Measurements from ENCODE around the gene ZNF213. TPM values are rescaled to one million over a fixed set of nuclear protein-coding genes. Genes with fewer than 3 reads are reported as not detected.

Gene ZNF213
- total RNA-seq, 6 experiments from 2014 or later = 1.3 to 4.4 (median 1.7) TPM

DNA sequence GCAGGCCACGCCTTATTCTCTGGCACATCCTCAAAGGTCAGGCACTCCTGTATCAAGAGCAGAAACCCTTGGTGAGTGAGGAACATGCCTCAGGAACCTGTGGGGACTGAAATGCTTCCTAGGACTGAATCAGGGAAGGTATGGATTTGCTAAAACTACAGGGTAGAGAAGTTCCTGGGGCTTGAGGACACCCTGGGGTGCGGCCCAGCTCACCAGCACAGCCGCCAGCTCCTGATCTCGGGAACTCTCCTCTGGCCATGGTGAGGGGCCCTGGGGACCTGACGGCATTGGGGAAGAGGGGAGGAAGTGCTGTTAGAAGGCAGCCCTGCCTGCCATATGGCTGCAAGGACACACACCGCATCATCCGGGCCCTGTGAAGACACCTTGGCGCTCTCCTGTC lies 43.3 kb upstream of the ZNF213 start:
- Histone ChIP-seq H3K4me1 (no peaks in the 10 kb centered on the region), H3K36me3 (no peaks in the 10 kb centered on the region), H3K27me3 (no peaks in the 10 kb centered on the region), H3K9me3 (no peaks in the 10 kb centered on the region), H3K4me3 (no peak overlapping the region), H3K27ac (no peak overlapping the region)
- ATAC-seq (no peak), DNase-seq (no peak)
- TF ChIP-seq, protein P1, sequence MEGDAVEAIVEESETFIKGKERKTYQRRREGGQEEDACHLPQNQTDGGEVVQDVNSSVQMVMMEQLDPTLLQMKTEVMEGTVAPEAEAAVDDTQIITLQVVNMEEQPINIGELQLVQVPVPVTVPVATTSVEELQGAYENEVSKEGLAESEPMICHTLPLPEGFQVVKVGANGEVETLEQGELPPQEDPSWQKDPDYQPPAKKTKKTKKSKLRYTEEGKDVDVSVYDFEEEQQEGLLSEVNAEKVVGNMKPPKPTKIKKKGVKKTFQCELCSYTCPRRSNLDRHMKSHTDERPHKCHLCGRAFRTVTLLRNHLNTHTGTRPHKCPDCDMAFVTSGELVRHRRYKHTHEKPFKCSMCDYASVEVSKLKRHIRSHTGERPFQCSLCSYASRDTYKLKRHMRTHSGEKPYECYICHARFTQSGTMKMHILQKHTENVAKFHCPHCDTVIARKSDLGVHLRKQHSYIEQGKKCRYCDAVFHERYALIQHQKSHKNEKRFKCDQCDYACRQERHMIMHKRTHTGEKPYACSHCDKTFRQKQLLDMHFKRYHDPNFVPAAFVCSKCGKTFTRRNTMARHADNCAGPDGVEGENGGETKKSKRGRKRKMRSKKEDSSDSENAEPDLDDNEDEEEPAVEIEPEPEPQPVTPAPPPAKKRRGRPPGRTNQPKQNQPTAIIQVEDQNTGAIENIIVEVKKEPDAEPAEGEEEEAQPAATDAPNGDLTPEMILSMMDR (IDR thresholded peaks at IDR 0.05) = no peak
- TF ChIP-seq POLR2A (IDR thresholded peaks at IDR 0.05) = no peak
- intact Hi-C loops (cut with DNase I) = no loop called here
- 78% methylated on average over 3 of the region's 8 CpGs for WGBS (ENCODE audit: insufficient coverage, low coverage, low lambda C conversion rate, missing lambda C conversion rate)

DNA sequence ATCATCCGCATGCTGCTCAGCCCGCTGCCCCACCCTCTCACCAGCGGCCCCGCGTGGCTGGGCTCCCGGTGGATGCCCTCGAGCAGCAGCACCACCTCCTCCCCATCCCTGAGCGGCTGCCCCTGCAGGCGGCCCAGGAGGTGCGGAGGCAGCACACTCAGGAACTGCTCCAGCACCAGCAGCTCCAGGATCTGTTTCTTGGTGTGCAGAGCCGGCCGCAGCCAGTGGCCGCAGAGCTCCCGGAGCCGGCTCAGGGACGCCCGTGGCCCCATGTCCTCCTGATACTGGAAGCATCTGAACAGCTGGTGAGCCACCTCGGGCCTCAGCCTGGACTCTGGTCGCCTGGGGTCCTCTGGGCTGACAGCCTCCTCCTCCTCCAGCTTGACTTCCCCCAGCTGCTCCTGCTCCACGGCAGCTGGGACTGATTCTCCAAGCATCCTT lies 42.3 kb upstream of the ZNF213 start:
- ATAC-seq (no peak), DNase-seq (no peak)
- no peaks in the 10 kb centered on the region for H3K9me3 ChIP-seq
- intact Hi-C loops (cut with DNase I) = no loop called here
- H3K36me3 ChIP-seq = no peaks in the 10 kb centered on the region
- no CpG with 5 or more reads among the region's 20 CpGs for WGBS (ENCODE audit: insufficient coverage, low coverage, low lambda C conversion rate, missing lambda C conversion rate)
- no peak overlapping the region for H3K4me3 ChIP-seq
- TF ChIP-seq, protein P1 (IDR thresholded peaks at IDR 0.05) = no peak
- TF ChIP-seq POLR2A (IDR thresholded peaks at IDR 0.05) = no peak
- H3K4me1 ChIP-seq = no peaks in the 10 kb centered on the region
- no peak overlapping the region for H3K27ac ChIP-seq
- no peaks in the 10 kb centered on the region for H3K27me3 ChIP-seq

DNA sequence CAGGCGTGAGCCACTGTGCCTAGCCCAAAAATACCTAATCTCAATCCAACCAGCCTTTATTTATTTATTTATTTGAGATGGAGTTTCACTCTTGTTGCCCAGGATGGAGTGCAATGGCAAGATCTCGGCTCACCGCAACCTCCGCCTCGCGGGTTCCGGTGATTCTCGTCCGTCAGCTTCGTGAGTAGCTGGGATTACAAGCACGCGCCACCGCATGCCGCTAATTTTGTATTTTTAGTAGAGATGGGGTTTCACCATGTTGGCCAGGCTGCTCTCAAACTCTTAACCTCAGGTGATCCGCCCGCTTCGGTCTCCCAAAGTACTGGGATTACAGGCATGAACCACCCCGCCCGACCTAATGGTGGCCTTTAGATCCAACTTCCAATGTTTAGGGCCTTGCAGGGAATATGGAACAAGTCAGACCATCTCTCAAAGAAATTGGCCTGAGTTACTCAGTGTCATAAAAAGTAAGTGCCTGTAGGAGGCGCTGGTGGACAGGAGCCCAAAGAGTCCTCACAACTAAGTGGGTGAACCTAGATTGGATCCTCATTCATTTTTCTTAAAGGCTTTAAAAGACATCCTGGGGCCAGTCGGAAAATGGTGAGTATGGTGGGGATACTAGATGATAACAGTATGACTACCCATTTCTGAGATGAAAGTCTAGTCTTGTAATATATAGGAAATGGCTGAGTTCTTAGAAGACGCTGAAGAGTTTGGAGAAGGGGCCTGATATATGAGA lies 40.4 kb upstream of the ZNF213 start:
- DNase-seq = no peak
- intact Hi-C loops (cut with DNase I) = no loop called here
- WGBS (ENCODE audit: insufficient coverage, low coverage, low lambda C conversion rate, missing lambda C conversion rate) = 85% methylated on average over 20 of the region's 22 CpGs
- H3K27me3 ChIP-seq = no peaks in the 10 kb centered on the region
- peak; percentile 22 to 63 (median 48) for ATAC-seq
- no peak overlapping the region for H3K27ac ChIP-seq
- TF ChIP-seq, protein P1 (IDR thresholded peaks at IDR 0.05) = peak; percentile 38 to 53 (median 44)
- no peak for TF ChIP-seq POLR2A (IDR thresholded peaks at IDR 0.05)
- H3K36me3 ChIP-seq = no peaks in the 10 kb centered on the region
- no peak overlapping the region for H3K4me3 ChIP-seq
- peaks cover 0 to under 1% (median 0%) of the 10 kb centered on the region in 4 donors for H3K4me1 ChIP-seq
- no peaks in the 10 kb centered on the region for H3K9me3 ChIP-seq

DNA sequence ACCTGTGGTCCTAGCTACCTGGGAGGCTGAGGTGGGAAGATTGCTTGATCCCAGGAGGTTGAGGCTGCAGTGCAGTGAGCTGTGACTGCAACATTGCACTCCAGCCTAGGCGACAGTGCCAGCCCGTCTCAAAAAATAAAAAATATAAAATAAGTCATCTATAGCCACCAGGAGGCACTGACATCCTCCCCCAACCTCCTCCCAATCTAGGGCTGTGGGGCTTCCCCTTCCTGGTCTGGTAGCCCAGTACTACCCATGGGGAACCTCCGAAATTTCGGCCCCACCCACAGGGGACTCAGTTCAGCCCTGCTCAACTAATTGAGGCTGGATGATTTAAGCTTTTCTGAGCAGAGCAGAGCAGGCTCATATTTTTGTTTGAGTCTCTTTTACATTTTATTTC lies 39.0 kb upstream of the ZNF213 start:
- H3K4me1 ChIP-seq = peaks cover 0 to 5% (median 2%) of the 10 kb centered on the region in 4 donors
- H3K27me3 ChIP-seq = no peaks in the 10 kb centered on the region
- no peaks in the 10 kb centered on the region for H3K9me3 ChIP-seq
- H3K27ac ChIP-seq = no peak overlapping the region
- H3K36me3 ChIP-seq = no peaks in the 10 kb centered on the region
- DNase-seq (peak in 1 of 3 donors; percentile 48), ATAC-seq (peak in 3 of 4 donors; percentile 4 to 31 (median 20))
- TF ChIP-seq POLR2A (IDR thresholded peaks at IDR 0.05) = no peak
- TF ChIP-seq, protein P1 (IDR thresholded peaks at IDR 0.05) = no peak
- intact Hi-C loops (cut with DNase I) = no loop called here
- 25% methylated on average over 4 of the region's 4 CpGs for whole genome bisulfite sequencing (ENCODE audit: insufficient coverage, low coverage, low lambda C conversion rate, missing lambda C conversion rate)
- no peak overlapping the region for H3K4me3 ChIP-seq
